Activated gamma-delta T cell treated with Interleukin-2 at 50 U/mL for 16 hours (primary cell): ENCODE results near the gene PRPH2.
"Not testable (repeated sequence)": the region's sequence is repeated elsewhere in the genome, so short reads cannot be mapped to it uniquely, and the experiment has no call there.

Experiments
- DNase-seq: peaks from one replicate; pipeline ENCODE4 v3.0.0-alpha.2; 2020

Gene PRPH2

GRCh38 chr6:42696526-42697267 lies 25.7 kb downstream of the PRPH2 start:
- DNase-seq = no peak

GRCh38 chr6:42694586-42694985 lies 27.8 kb downstream of the PRPH2 start:
- no peak for DNase-seq

GRCh38 chr6:42693725-42694323 lies 28.6 kb downstream of the PRPH2 start:
- no peak for DNase-seq

- no peak for DNase-seq
Measured at GRCh38 chr6:42692137-42692911, 30.1 kb downstream of the PRPH2 start.

GRCh38 chr6:42690872-42691271 lies 31.5 kb downstream of the PRPH2 start:
- DNase-seq = no peak

GRCh38 chr6:42690151-42690702 lies 32.2 kb downstream of the PRPH2 start:
- no peak for DNase-seq

- DNase-seq = no peak
Measured at GRCh38 chr6:42689371-42689770, 33.0 kb downstream of the PRPH2 start.

GRCh38 chr6:42688281-42688680 lies 34.1 kb downstream of the PRPH2 start:
- DNase-seq = no peak

GRCh38 chr6:42679358-42679757 lies 43.0 kb downstream of the PRPH2 start:
- DNase-seq = no peak

- no peak for DNase-seq
Measured at GRCh38 chr6:42674780-42675179, 47.6 kb downstream of the PRPH2 start.

GRCh38 chr6:42674368-42674767 lies 48.0 kb downstream of the PRPH2 start:
- DNase-seq = not testable (repeated sequence)

- no peak for DNase-seq
Measured at GRCh38 chr6:42664718-42665117, 57.7 kb downstream of the PRPH2 start.

GRCh38 chr6:42661540-42662153 lies 60.8 kb downstream of the PRPH2 start:
- DNase-seq = peak; percentile 89

GRCh38 chr6:42659806-42660205 lies 62.6 kb downstream of the PRPH2 start:
- no peak for DNase-seq

- no peak for DNase-seq
Measured at GRCh38 chr6:42653851-42654250, 68.5 kb downstream of the PRPH2 start.

GRCh38 chr6:42652024-42652746 lies 70.2 kb downstream of the PRPH2 start:
- DNase-seq = no peak
